Spleen (tissue), 11 donors: ENCODE data around the gene NEDD9. TPM values are rescaled to one million over a fixed set of nuclear protein-coding genes. Genes with fewer than 3 reads are reported as not detected.

Source experiments
- DNase-seq: peaks from one replicate; pipeline ENCODE4 v3.0.0-alpha.2; 2020
- H3K27ac ChIP-seq, 8 donors: fragments of 200-600 bp; sonication (generic) in 7 of 8; 1 replicate in 4 of 8; 2 replicates in 4 of 8; pipeline versions ENCODE4 v1.5.0 to v1.8.0; 2016 to 2021; ENCODE audit warnings: inconsistent platforms in 4 of 8, mild to moderate bottlenecking in 4 of 8, moderate library complexity in 1 of 8
- H3K27me3 ChIP-seq, 7 donors: fragments of 200-600 bp; sonication (generic) in 6 of 7; replicated peaks in 1 of 7; 1 replicate in 4 of 7; 2 replicates in 3 of 7; pipeline versions ENCODE4 v1.5.0 to v1.8.0; 2016 to 2021; ENCODE audit warnings: inconsistent platforms in 3 of 7, mild to moderate bottlenecking in 1 of 7
- H3K36me3 ChIP-seq, 6 donors: fragments of 200-600 bp; sonication (generic) in 5 of 6; 1 replicate in 4 of 6; 2 replicates in 2 of 6; pipeline versions ENCODE4 v1.5.0 to v1.8.0; 2016 to 2021; ENCODE audit warnings: inconsistent platforms in 2 of 6
- H3K4me1 ChIP-seq, 6 donors: fragments of 200-600 bp; sonication (generic) in 5 of 6; 1 replicate in 3 of 6; 2 replicates in 3 of 6; pipeline versions ENCODE4 v1.5.0 to v1.8.0; 2016 to 2021; ENCODE audit warnings: inconsistent platforms in 3 of 6
- H3K4me3 ChIP-seq, 8 donors: fragments of 200-600 bp; sonication (generic) in 7 of 8; 1 replicate in 4 of 8; 2 replicates in 4 of 8; pipeline versions ENCODE4 v1.5.0 to v1.8.0; 2016 to 2021; ENCODE audit warnings: inconsistent platforms in 4 of 8, mild to moderate bottlenecking in 4 of 8, moderate library complexity in 2 of 8
- H3K9me3 ChIP-seq, 8 donors: fragments of 200-600 bp; sonication (generic) in 7 of 8; 1 replicate in 4 of 8; 2 replicates in 4 of 8; pipeline versions ENCODE4 v1.5.0 to v1.8.0; 2016 to 2021; ENCODE audit warnings: inconsistent platforms in 4 of 8
- POLR2A ChIP-seq, 3 donors: fragments of 450-650 bp; IDR thresholded peaks; one replicate each; pipeline ENCODE4 v1.5.1; 2017; ENCODE audit warnings: antibody characterized with exemption in 3 of 3, mild to moderate bottlenecking in 1 of 3
- POLR2AphosphoS5 ChIP-seq, 3 donors: sonication (generic); formaldehyde crosslinking; IDR thresholded peaks; one replicate each; pipeline ENCODE4 v1.5.1; 2017; ENCODE audit warnings: antibody characterized with exemption in 3 of 3
- WGBS, 5 donors: extraction: QIAGEN DNeasy Blood & Tissue Kit in 3 of 5; methylation state at CpG; one replicate each; pipeline versions ENCODE4 v1.1.5 to v1.1.7; 2013 to 2018; 5-methylcytosine and 5-hydroxymethylcytosine counted together
- intact Hi-C: fragments of 100-400 bp; cut with DNase I; formaldehyde crosslinking; loops from one replicate; pipeline ENCODE4 v1.15.0; 2023; ENCODE audit warnings: low total_unique reads
- polyA plus RNA-seq, 3 donors: library from polyadenylated mRNA; stranded (reverse); fragments of 200-250 nt; gene quantifications; one replicate each; pipeline ENCODE4 v1.2.1, GENCODE V29; 2013
- total RNA-seq, 7 donors: library from RNA; depleted of rRNA in 3 of 7; stranded (reverse); fragments of >200 nt in 3 of 7; fragmentation: NEBNext Ultra II Directional in 4 of 7; extraction: Animal tissue kit (Norgen Biotek cat#: 25700) in 4 of 7; gene quantifications; one replicate each; pipeline versions ENCODE4 v1.1.0 to v1.2.1, GENCODE V29; 2016 to 2021
- TF ChIP-seq, protein P1 (sequence below), 11 experiments: fragments of 200-600 bp in 7 of 11; fragments of 450-650 bp in 4 of 11; sonication (generic) in 4 of 11; IDR thresholded peaks in 8 of 11; conservative IDR thresholded peaks in 3 of 11; 1 replicate in 7 of 11; 2 replicates in 4 of 11; pipeline versions ENCODE4 v1.4.0 to v1.8.0; 2016 to 2021; ENCODE audit warnings: antibody characterized with exemption in 11 of 11, inconsistent platforms in 4 of 11, mild to moderate bottlenecking in 1 of 11
- donor health status: healthy with polysubstance abuse.
- donor health status: DM: no; HTN: no; CAD: no; lungs with moderate emphysema.
- donor health status: DM: no; HTN: no; CAD: no.
- donor health status: Bipolar disorder and iron deficiency.
- donor health status: healthy.
- donor health status: DM: no; HTN: no; CAD: no.
- donor health status: DM: yes; HTN: yes; CAD: no.

Gene NEDD9
- total and polyA plus RNA-seq, 10 donors: 16.1 to 208 (median 115) TPM

DNA sequence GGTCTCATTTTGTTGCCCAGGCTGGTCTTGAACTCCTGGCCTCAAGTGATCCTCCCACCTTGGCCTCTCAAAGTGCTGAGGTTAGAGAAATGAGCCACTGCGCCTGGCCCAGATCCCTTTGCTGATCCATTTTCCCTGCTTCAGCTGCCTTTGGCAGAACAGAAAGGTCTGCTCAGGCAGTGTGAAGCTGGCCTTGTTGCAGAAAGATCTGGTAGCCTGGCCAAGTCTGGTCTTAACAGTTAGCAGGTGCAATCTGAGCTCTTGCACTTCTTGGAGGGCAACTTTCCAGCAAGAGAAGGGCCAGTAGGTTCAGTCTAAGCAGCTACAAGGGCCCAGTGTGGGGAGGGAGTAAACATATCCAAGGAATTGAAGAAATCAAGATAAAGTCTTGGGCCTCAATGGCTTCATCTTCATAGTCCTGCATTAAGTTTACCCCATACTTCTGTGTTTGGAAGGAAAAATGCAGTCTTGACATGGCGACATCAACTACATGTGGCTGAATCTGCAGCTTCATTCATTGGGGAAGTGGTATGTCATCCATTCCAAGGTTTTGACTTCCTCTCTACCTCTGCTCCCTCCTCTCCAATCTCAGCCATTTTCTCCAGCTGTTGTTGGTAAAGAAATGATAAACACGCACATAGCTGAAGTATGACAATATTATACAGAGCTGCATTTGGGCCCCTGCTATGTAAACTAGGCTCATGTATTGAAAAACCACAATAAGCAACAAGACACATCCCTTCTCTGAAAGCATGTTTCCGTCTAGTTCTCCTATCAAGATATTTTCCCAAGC is 39.0 kb upstream of the NEDD9 start:
- no peak for DNase-seq
- TF ChIP-seq, protein P1, sequence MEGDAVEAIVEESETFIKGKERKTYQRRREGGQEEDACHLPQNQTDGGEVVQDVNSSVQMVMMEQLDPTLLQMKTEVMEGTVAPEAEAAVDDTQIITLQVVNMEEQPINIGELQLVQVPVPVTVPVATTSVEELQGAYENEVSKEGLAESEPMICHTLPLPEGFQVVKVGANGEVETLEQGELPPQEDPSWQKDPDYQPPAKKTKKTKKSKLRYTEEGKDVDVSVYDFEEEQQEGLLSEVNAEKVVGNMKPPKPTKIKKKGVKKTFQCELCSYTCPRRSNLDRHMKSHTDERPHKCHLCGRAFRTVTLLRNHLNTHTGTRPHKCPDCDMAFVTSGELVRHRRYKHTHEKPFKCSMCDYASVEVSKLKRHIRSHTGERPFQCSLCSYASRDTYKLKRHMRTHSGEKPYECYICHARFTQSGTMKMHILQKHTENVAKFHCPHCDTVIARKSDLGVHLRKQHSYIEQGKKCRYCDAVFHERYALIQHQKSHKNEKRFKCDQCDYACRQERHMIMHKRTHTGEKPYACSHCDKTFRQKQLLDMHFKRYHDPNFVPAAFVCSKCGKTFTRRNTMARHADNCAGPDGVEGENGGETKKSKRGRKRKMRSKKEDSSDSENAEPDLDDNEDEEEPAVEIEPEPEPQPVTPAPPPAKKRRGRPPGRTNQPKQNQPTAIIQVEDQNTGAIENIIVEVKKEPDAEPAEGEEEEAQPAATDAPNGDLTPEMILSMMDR (IDR thresholded peaks at IDR 0.05 in 8 of 11, conservative IDR thresholded peaks at IDR 0.05 in 3 of 11): no peak
- no peak for TF ChIP-seq POLR2AphosphoS5 (IDR thresholded peaks at IDR 0.05)
- no peak for TF ChIP-seq POLR2A (IDR thresholded peaks at IDR 0.05)
- Histone ChIP-seq H3K27me3 (no peaks in the 10 kb centered on the region), H3K4me3 (no peak overlapping the region), H3K36me3 (peaks cover 0 to 46% (median 0%) of the 10 kb centered on the region in 6 donors), H3K27ac (no peak overlapping the region), H3K4me1 (peaks cover 4 to 43% (median 17%) of the 10 kb centered on the region in 6 donors), H3K9me3 (no peaks in the 10 kb centered on the region)
- 89 to 94% (median 94%) methylated on average over 4 of the region's 4 CpGs for WGBS, 5 donors
- intact Hi-C loops: no loop called here

DNA sequence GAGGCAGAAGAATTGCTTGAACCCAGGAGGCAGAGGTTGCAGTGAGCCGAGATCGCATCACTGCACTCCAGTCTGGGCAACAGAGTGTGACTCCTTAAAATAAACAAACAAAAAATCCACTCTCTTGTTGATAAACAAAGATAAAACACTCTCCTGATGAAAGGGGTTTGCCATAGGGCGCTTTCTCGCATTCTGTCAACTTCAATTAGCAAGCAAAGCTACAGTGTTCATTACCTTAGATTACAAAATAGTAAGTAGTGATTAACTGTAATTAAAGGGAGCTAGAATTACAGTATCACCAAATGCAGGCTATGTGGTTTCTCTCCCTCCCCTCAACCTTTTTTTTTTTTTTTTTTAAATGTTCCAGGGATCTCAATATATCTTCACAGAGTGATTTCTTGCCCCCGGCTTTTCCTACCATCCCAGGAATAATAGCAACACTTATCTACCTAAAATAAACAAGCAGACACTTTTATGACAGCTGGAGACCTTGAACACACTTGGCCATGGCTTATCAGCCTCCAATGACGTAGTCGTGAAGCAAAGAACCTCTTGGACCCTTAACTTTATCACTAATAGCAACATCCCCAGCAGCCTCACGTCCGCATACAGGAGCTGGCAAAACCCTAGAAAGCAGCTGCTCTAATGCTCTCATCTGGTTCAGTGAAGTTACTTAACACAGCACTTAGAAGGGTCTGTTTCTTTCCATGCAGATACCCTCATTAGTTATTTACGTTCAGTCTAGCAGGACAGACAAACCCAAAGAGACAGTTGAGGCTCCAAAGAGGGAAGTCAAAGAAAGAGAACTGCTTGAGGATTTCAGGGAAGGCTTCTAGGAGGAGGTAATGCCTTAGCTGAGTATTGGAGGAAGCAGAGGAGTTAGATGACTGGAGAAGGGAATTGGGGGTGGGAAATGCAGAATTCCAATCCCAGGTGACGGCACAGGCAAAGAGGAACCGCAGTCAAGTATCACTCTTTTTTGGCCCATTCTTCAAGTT is 37.9 kb upstream of the NEDD9 start:
- 85 to 90% (median 89%) methylated on average over 12 of the region's 12 CpGs for WGBS, 5 donors
- H3K36me3 ChIP-seq: peaks cover 0 to 46% (median 0%) of the 10 kb centered on the region in 6 donors
- no peak for DNase-seq
- no peak overlapping the region for H3K27ac ChIP-seq
- TF ChIP-seq, protein P1 (IDR thresholded peaks at IDR 0.05 in 8 of 11, conservative IDR thresholded peaks at IDR 0.05 in 3 of 11): no peak
- TF ChIP-seq POLR2A (IDR thresholded peaks at IDR 0.05): no peak
- no peak for TF ChIP-seq POLR2AphosphoS5 (IDR thresholded peaks at IDR 0.05)
- H3K9me3 ChIP-seq: no peaks in the 10 kb centered on the region
- no peaks in the 10 kb centered on the region for H3K27me3 ChIP-seq
- H3K4me1 ChIP-seq: peaks cover 0 to 32% (median 6%) of the 10 kb centered on the region in 6 donors
- intact Hi-C loops: no loop called here
- no peak overlapping the region for H3K4me3 ChIP-seq

DNA sequence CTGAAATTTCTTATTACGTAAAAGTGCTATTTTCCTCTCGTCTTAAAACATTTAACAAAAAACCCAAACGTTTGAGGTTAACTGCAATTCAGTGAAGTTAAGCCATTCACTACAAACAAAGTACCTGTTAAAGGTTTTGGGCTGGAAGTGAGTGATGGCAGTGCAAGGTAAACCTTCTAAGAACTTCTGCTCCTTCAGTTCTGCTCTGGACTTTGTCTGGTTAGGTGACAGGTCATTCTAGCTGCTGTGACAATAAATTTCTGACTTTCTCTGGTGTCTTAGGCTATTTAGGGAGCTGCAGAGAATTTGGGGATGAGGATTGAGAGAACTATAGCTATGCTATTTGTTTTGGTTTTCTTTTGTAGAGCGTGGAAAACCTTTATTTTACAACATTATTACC is 36.5 kb upstream of the NEDD9 start:
- DNase-seq: no peak
- Histone ChIP-seq H3K36me3 (peaks cover 0 to 47% (median 0%) of the 10 kb centered on the region in 6 donors), H3K9me3 (no peaks in the 10 kb centered on the region), H3K27me3 (no peaks in the 10 kb centered on the region), H3K4me3 (no peak overlapping the region), H3K27ac (no peak overlapping the region), H3K4me1 (peaks cover 0 to 29% (median under 1%) of the 10 kb centered on the region in 6 donors)
- 77 to 90% (median 87%) methylated on average over 4 of the region's 4 CpGs for WGBS, 5 donors
- TF ChIP-seq, protein P1 (IDR thresholded peaks at IDR 0.05 in 8 of 11, conservative IDR thresholded peaks at IDR 0.05 in 3 of 11): no peak
- TF ChIP-seq POLR2AphosphoS5 (IDR thresholded peaks at IDR 0.05): no peak
- no peak for TF ChIP-seq POLR2A (IDR thresholded peaks at IDR 0.05)
- intact Hi-C loops: no loop called here
